IMR-90 (cell line): ENCODE data around the gene KIDINS220. TPM values are rescaled to one million over a fixed set of nuclear protein-coding genes. Genes with fewer than 3 reads are reported as not detected.

Experiments used
- ATAC-seq: fragments of 200-7000 bp; cut with Tn5 transposase; 2 replicates; pipeline ENCODE4 v1.9.1; 2020; ENCODE audit warnings: low read depth, mild to moderate bottlenecking, moderate library complexity
- BruUV-seq: library from RNA; stranded (reverse); fragments of 400-500 nt; replicated peaks from 2 replicates; lab custom pipeline; 2021; lab: Mats Ljungman, UMichigan
- CTCF ChIA-PET: fragments of 300-600 bp; formaldehyde crosslinking; extraction: SDS; loops from one replicate; lab custom pipeline; 2021; ENCODE audit warnings: antibody characterized with exemption; lab: Yijun Ruan, JAX
- POLR2A ChIA-PET: fragments of 300-600 bp; sonication (Branson Sonifier 250); formaldehyde crosslinking; loops from one replicate; lab custom pipeline; 2022; ENCODE audit warnings: antibody characterized with exemption; ENCODE audit not compliant: unreplicated experiment; lab: Charles Lee
- DNase-seq: peaks from one replicate; pipeline ENCODE4 v3.0.0; 2013
- H2AFZ ChIP-seq: replicated peaks from 2 replicates; pipeline ENCODE3; 2013; ENCODE audit warnings: low read length, mild to moderate bottlenecking; ENCODE audit not compliant: poor library complexity
- H2AK5ac ChIP-seq: 2 replicates; pipeline ENCODE4 v1.6.1; 2013; ENCODE audit warnings: low read depth, low read length, inconsistent platforms
- H2AK9ac ChIP-seq: replicated peaks from 2 replicates; pipeline ENCODE3; 2013; ENCODE audit warnings: mild to moderate bottlenecking, low read depth, low read length, moderate library complexity; ENCODE audit not compliant: poor library complexity
- H2BK120ac ChIP-seq: 2 replicates; pipeline ENCODE4 v1.6.1; 2013; ENCODE audit warnings: low read depth, low read length, inconsistent platforms
- H2BK15ac ChIP-seq: 3 replicates; pipeline ENCODE4 v1.6.1; 2013; ENCODE audit warnings: low read depth, low read length, inconsistent platforms
- H2BK20ac ChIP-seq: 2 replicates; pipeline ENCODE4 v1.6.1; 2013; ENCODE audit warnings: low read depth, mild to moderate bottlenecking, inconsistent platforms, low read length, moderate library complexity
- H2BK5ac ChIP-seq: 2 replicates; pipeline ENCODE4 v1.6.1; 2013; ENCODE audit warnings: mild to moderate bottlenecking, low read depth, low read length, inconsistent platforms; ENCODE audit not compliant: poor library complexity, severe bottlenecking
- H3K14ac ChIP-seq: replicated peaks from 2 replicates; pipeline ENCODE4 v1.6.1; 2013; ENCODE audit warnings: low read depth, low read length, inconsistent platforms
- H3K18ac ChIP-seq: 2 replicates; pipeline ENCODE4 v1.6.1; 2013; ENCODE audit warnings: low read depth, low read length, control low read depth
- H3K23ac ChIP-seq: 2 replicates; pipeline ENCODE4 v1.6.1; 2013; ENCODE audit warnings: low read depth, low read length, inconsistent platforms
- H3K27ac ChIP-seq: 2 replicates; pipeline ENCODE4 v1.5.1; 2013; ENCODE audit warnings: mild to moderate bottlenecking, control low read depth, low read length; ENCODE audit not compliant: insufficient read depth
- H3K27me3 ChIP-seq: 2 replicates; pipeline ENCODE4 v1.6.1; 2013; ENCODE audit warnings: low read length; ENCODE audit not compliant: control insufficient read depth, insufficient read depth
- H3K36me3 ChIP-seq: 2 replicates; pipeline ENCODE4 v1.6.1; 2013; ENCODE audit warnings: low read length, mixed read lengths; ENCODE audit not compliant: control insufficient read depth, insufficient read depth
- H3K4ac ChIP-seq: 2 replicates; pipeline ENCODE4 v1.6.1; 2013; ENCODE audit warnings: low read depth, low read length, inconsistent platforms
- H3K4me1 ChIP-seq: 2 replicates; pipeline ENCODE4 v1.6.1; 2013; ENCODE audit warnings: low read length, mixed read lengths; ENCODE audit not compliant: control insufficient read depth, insufficient read depth
- H3K4me2 ChIP-seq: 2 replicates; pipeline ENCODE4 v1.6.1; 2013; ENCODE audit warnings: low read depth, mild to moderate bottlenecking, control low read depth, low read length, moderate library complexity
- H3K4me3 ChIP-seq: 2 replicates; pipeline ENCODE4 v1.5.1; 2013; ENCODE audit warnings: low read depth, mild to moderate bottlenecking, control low read depth, low read length, moderate library complexity; ENCODE audit not compliant: insufficient read depth
- H3K56ac ChIP-seq: 2 replicates; pipeline ENCODE4 v1.6.1; 2013; ENCODE audit warnings: low read length, inconsistent platforms; ENCODE audit not compliant: insufficient read depth; ENCODE audit errors: extremely low read depth
- H3K79me1 ChIP-seq, 2 experiments: 2 replicates each; pipeline ENCODE4 v1.6.1; 2013; ENCODE audit warnings: low read length in 2 of 2, inconsistent platforms in 1 of 2, low read depth in 1 of 2
- H3K9ac ChIP-seq: 2 replicates; pipeline ENCODE4 v1.6.1; 2013; ENCODE audit warnings: low read depth, low read length, control low read depth
- H3K9me1 ChIP-seq: 2 replicates; pipeline ENCODE4 v1.6.1; 2013; ENCODE audit warnings: low read length, inconsistent platforms; ENCODE audit not compliant: insufficient read depth
- H3K9me3 ChIP-seq: 2 replicates; pipeline ENCODE4 v1.6.1; 2013; ENCODE audit warnings: low read length; ENCODE audit not compliant: control insufficient read depth, insufficient read depth
- H4K20me1 ChIP-seq: 2 replicates; pipeline ENCODE4 v1.6.1; 2013; ENCODE audit warnings: low read length, inconsistent platforms; ENCODE audit not compliant: insufficient read depth
- H4K5ac ChIP-seq: 2 replicates; pipeline ENCODE4 v1.6.1; 2013; ENCODE audit warnings: mild to moderate bottlenecking, low read depth, low read length, control low read depth
- H4K8ac ChIP-seq, 2 experiments: 2 replicates each; pipeline ENCODE4 v1.6.1; 2013; ENCODE audit warnings: low read depth in 2 of 2, low read length in 2 of 2, control low read depth in 1 of 2, inconsistent platforms in 1 of 2
- H4K91ac ChIP-seq: 2 replicates; pipeline ENCODE4 v1.6.1; 2013; ENCODE audit warnings: low read depth, low read length, inconsistent platforms; ENCODE audit not compliant: insufficient read depth
- BHLHE40 ChIP-seq: fragments of 150-350 bp; IDR thresholded peaks from 2 replicates; pipeline ENCODE4 v1.6.1; 2016; ENCODE audit warnings: mild to moderate bottlenecking, low read depth, low read length
- CEBPB ChIP-seq: IDR thresholded peaks from 2 replicates; pipeline ENCODE4 v1.6.1; 2012; ENCODE audit warnings: low read depth, low read length, improper control_type of control experiment
- CHD1 ChIP-seq: IDR thresholded peaks from 2 replicates; pipeline ENCODE4 v1.6.1; 2012; ENCODE audit warnings: low read depth, low read length, improper control_type of control experiment
- FOS ChIP-seq: fragments of 150-350 bp; IDR thresholded peaks from 2 replicates; pipeline ENCODE4 v1.6.1; 2016; ENCODE audit warnings: low read depth, low read length
- MAFK ChIP-seq: IDR thresholded peaks from 2 replicates; pipeline ENCODE4 v1.6.1; 2012; ENCODE audit warnings: low read depth, low read length, improper control_type of control experiment
- MAZ ChIP-seq: IDR thresholded peaks from 2 replicates; pipeline ENCODE4 v1.6.1; 2012; ENCODE audit warnings: low read depth, mild to moderate bottlenecking, low read length, improper control_type of control experiment, moderate library complexity, borderline replicate concordance
- MXI1 ChIP-seq: IDR thresholded peaks from 2 replicates; pipeline ENCODE4 v1.6.1; 2012; ENCODE audit warnings: low read depth, mild to moderate bottlenecking, low read length, moderate library complexity, borderline replicate concordance
- NFE2L2 ChIP-seq: fragments of 150-350 bp; IDR thresholded peaks from 2 replicates; pipeline ENCODE4 v1.6.1; 2016; ENCODE audit warnings: low read depth, mild to moderate bottlenecking, low read length
- POLR2A ChIP-seq: IDR thresholded peaks from 2 replicates; pipeline ENCODE4 v1.6.1; 2012; ENCODE audit warnings: mild to moderate bottlenecking, low read depth, low read length
- RCOR1 ChIP-seq: IDR thresholded peaks from 2 replicates; pipeline ENCODE4 v1.6.1; 2012; ENCODE audit warnings: mild to moderate bottlenecking, low read length, improper control_type of control experiment; ENCODE audit not compliant: insufficient replicate concordance
- RFX5 ChIP-seq: IDR thresholded peaks from 2 replicates; pipeline ENCODE4 v1.8.0; 2012; ENCODE audit warnings: low read depth, mild to moderate bottlenecking, low read length, moderate library complexity
- WGBS, 2 experiments: methylation state at CpG; one replicate each; pipeline versions ENCODE4 v1.1.5 to v1.1.7; 2013; ENCODE audit warnings: missing lambda C conversion rate in 2 of 2; ENCODE audit not compliant: insufficient read length in 1 of 2; ENCODE audit errors: extremely low coverage in 2 of 2; 5-methylcytosine and 5-hydroxymethylcytosine counted together
- dilution Hi-C: fragments of 300-500 bp; cut with HindIII; formaldehyde crosslinking; loops from one replicate; pipeline ENCODE4 v1.14.3; 2018; ENCODE audit warnings: low sequenced_read_pairs; ENCODE audit not compliant: unreplicated experiment
- in situ Hi-C: fragments of 300-500 bp; cut with MboI; formaldehyde crosslinking; loops from 3 replicates; pipeline ENCODE4 v1.14.3; 2019; ENCODE audit warnings: low sequenced_read_pairs, inconsistent platforms, mixed read lengths
- intact Hi-C: fragments of 100-400 bp; cut with micrococcal nuclease; formaldehyde crosslinking; loops from 2 replicates; pipeline ENCODE4 v1.10.0; 2022
- polyA plus RNA-seq, 3 experiments: library from polyadenylated mRNA; depleted of rRNA; stranded (reverse); fragments of >200 nt; gene quantifications; 2 replicates each; pipeline ENCODE4 v1.2.3, GENCODE V29; 2012; ENCODE audit warnings: low replicate concordance in 1 of 3
- total RNA-seq: library from RNA; depleted of rRNA; stranded (reverse); fragments of >200 nt; gene quantifications from 2 replicates; pipeline ENCODE4 v1.2.3, GENCODE V29; 2012
- TF ChIP-seq, protein P1 (sequence below): fragments of 150-350 bp; IDR thresholded peaks from 2 replicates; pipeline ENCODE4 v1.6.1; 2017; ENCODE audit warnings: mild to moderate bottlenecking, antibody characterized with exemption, low read length, low read depth
- TF ChIP-seq, protein P2 (sequence below): fragments of 150-350 bp; IDR thresholded peaks from 2 replicates; pipeline ENCODE4 v1.6.1; 2016; ENCODE audit warnings: low read depth, mild to moderate bottlenecking, low read length, moderate library complexity, borderline replicate concordance

KIDINS220 gene
- total and polyA plus RNA-seq, 2 of the 4 experiments (the other 2 are of a cell fraction), result 23.1 to 63.4 TPM

DNA sequence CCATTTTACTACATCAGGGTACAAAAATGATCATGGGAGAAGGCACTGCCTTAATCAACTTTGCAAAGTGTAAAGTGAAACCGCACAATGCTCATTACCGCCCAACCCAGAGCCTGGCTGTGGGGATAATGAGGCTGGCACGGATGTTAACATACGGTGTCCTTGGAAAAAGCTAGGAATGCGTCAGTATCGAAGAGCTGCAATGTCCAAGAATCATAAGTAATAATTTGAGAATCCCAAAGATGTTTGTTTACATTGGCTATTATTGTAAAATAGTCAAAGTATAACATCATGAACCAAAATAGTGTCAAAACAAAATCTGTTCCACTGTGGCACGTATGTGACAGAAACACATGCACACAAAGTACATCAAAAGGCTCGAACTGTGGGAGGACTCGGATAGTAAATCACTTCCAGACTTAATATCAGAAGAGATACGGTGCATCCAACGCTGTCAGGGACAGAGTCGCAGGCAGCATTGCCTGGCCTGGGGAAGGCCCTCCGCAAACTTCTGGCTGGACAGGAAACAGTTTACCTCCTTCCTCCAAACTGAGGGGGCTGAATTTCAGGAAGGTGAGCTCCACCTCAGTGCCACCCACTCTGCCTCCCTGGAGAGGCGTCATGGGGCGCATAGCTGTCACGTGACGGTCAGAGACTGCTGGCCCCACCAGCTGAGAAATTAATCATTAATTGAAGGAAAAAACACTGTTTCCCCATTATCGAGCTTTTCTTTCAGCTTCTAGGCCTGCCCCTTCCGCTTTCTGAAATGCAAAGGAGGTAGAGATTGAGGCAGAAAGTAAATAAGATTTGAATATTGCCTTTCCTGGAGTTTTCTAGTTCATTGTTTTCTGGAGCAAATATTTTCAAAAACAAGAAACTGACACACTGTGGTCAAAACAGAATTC lies 157.3 kb downstream of the KIDINS220 start:
- Histone ChIP-seq H3K9ac (peak overlapping the region; percentile 94), H2AFZ (peak overlapping the region; percentile 84), H3K36me3 (peaks cover 5% of the 10 kb centered on the region), H3K27me3 (no peaks in the 10 kb centered on the region), H4K8ac (peak overlapping the region; percentile 61 to 62), H4K91ac (peak overlapping the region; percentile 91), H3K9me1 (no peaks in the 10 kb centered on the region), H4K5ac (peak overlapping the region; percentile 91), H3K9me3 (peaks cover 2% of the 10 kb centered on the region; the same call in 1 of the 2 replicates), H2AK5ac (peak overlapping the region; percentile 82), H2BK120ac (peak overlapping the region; percentile 90), H3K23ac (peak overlapping the region; percentile 97), H3K4ac (peak overlapping the region; percentile 93), H3K4me2 (peak overlapping the region; percentile 95), H3K18ac (peak overlapping the region; percentile 84), H3K14ac (peak overlapping the region; percentile 84), H3K79me1 (peaks cover 0 to 9% of the 10 kb centered on the region in 2 experiments; a peak in 2 of 4 replicates), H2BK15ac (peak overlapping the region; percentile 65), H3K56ac (peak overlapping the region; percentile 93), H2AK9ac (peak overlapping the region; percentile 28), H2BK5ac (peak overlapping the region; percentile 96), H3K4me1 (peaks cover 14% of the 10 kb centered on the region), H2BK20ac (peak overlapping the region; percentile 83), H4K20me1 (peaks cover 21% of the 10 kb centered on the region), H3K27ac (peak overlapping the region; percentile 99), H3K4me3 (peak overlapping the region; percentile 57)
- dilution Hi-C loops, result no loop called here
- no TSS peak for BruUV-seq
- ChIA-PET POLR2A (no interaction called here), CTCF (interaction anchor here (0.7 to 1.4 kb wide), 4 partner anchors 10 to 569 kb away, joined by 3 to 5 read pairs (median 4); no protein-coding TSS in a partner anchor)
- ATAC-seq, result no peak
- in situ Hi-C loops, result loop anchor here (10.0 to 25.0 kb wide), 6 partner anchors 135 to 1568 kb away; no protein-coding TSS in a partner anchor
- intact Hi-C loops, result loop anchor here (2.0 to 10.0 kb wide), 8 partner anchors 75 to 833 kb away; no protein-coding TSS in a partner anchor
- WGBS, 2 experiments, result no CpG with 5 or more reads among the region's 19 CpGs
- peak; percentile 43 for DNase-seq
- TF ChIP-seq BHLHE40 (peak; percentile 59; the same call in 1 of the 2 replicates), MAZ (no peak), MAFK (no peak), CHD1 (peak; percentile 35; the same call in 1 of the 2 replicates), RCOR1 (no peak), CEBPB (no peak), FOS (no peak), MXI1 (peak; percentile 14; the same call in 1 of the 2 replicates), NFE2L2 (no peak), POLR2A (peak; percentile 72; the same call in 1 of the 2 replicates), RFX5 (no peak)
- TF ChIP-seq, protein P1, sequence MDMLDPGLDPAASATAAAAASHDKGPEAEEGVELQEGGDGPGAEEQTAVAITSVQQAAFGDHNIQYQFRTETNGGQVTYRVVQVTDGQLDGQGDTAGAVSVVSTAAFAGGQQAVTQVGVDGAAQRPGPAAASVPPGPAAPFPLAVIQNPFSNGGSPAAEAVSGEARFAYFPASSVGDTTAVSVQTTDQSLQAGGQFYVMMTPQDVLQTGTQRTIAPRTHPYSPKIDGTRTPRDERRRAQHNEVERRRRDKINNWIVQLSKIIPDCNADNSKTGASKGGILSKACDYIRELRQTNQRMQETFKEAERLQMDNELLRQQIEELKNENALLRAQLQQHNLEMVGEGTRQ, result peak; percentile 95
- TF ChIP-seq, protein P2, sequence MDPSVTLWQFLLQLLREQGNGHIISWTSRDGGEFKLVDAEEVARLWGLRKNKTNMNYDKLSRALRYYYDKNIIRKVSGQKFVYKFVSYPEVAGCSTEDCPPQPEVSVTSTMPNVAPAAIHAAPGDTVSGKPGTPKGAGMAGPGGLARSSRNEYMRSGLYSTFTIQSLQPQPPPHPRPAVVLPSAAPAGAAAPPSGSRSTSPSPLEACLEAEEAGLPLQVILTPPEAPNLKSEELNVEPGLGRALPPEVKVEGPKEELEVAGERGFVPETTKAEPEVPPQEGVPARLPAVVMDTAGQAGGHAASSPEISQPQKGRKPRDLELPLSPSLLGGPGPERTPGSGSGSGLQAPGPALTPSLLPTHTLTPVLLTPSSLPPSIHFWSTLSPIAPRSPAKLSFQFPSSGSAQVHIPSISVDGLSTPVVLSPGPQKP, result no peak
